ENCODE data around the gene CASTOR1.

CASTOR1 gene

GRCh38 chr22:30244641-30245040 lies 44.7 kb downstream of the CASTOR1 start:
- DNase-seq (ENCODE audit: low spot score) = no peak

- no peak for DNase-seq (ENCODE audit: low spot score)
Observed at GRCh38 chr22:30244066-30244465, 45.2 kb downstream of the CASTOR1 start.

GRCh38 chr22:30243661-30244060 lies 45.6 kb downstream of the CASTOR1 start:
- DNase-seq (ENCODE audit: low spot score) = no peak

- no peak for DNase-seq (ENCODE audit: low spot score)
Observed at GRCh38 chr22:30241576-30242371, 47.5 kb downstream of the CASTOR1 start.

GRCh38 chr22:30240541-30241417 lies 48.5 kb downstream of the CASTOR1 start:
- no peak for DNase-seq (ENCODE audit: low spot score)

GRCh38 chr22:30239488-30240405 lies 49.6 kb downstream of the CASTOR1 start:
- DNase-seq (ENCODE audit: low spot score) = no peak

DNA sequence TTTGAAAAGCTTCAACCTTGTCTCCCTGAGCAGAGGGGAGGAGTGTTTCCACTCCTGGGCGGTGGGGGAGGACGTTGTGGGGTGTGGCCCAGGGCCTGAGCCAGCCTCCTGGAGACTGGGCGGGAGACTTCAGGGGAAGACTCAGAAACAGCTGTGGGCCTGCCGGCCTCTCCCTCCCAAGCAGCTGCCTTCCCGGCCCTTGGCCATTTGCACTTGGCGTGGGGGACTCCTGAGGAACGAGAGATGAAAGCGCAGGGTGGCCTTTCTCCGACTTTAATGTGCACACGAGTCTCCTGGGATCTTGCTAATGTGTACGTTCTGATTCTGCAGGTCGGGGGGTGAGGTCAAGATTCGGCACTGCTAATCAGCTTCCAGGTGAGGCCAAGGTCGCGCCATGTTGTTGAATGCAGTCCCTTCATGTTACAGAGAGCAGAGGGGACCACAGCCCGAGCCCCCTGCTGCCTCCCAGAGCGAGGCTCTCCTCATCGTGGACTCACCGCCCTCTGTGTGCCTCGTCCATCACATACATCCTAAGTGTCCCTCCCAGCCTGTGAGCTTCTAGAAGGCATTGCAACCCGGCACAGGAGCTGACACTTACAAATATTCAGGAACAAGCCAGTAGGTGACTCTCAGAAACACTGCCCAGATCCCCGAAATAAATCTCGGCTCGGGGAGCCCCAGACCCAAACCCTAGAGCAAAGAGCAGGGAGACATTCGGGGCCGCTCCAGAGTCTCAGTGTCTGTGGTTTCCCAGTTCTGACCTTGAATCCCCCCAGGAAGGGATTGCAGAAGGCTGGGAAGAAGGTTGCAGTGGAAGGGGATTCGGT lies 50.4 kb downstream of the CASTOR1 start:
- DNase-seq (ENCODE audit: low spot score) = no peak

DNA sequence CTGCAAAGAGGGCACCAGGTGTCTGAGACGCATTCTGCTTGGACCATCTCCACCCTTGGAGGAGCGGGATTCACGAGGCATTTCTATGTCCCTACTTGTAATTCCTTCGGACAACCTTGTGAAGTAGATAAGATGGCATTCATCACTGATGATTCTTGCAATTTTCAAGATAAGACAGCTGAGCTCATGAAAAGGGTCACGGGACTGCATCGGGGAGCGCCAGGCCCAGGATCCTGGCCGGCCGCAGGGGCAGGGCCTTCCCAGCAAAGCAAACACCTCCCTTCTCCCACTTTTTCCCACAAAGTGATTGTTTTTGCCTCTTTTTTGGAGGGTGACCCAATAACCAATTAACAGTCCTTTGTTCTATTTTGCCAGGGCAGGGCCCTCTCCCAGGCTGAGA lies 51.2 kb downstream of the CASTOR1 start:
- no peak for DNase-seq (ENCODE audit: low spot score)

GRCh38 chr22:30236875-30237274 lies 52.4 kb downstream of the CASTOR1 start:
- no peak for DNase-seq (ENCODE audit: low spot score)

DNA sequence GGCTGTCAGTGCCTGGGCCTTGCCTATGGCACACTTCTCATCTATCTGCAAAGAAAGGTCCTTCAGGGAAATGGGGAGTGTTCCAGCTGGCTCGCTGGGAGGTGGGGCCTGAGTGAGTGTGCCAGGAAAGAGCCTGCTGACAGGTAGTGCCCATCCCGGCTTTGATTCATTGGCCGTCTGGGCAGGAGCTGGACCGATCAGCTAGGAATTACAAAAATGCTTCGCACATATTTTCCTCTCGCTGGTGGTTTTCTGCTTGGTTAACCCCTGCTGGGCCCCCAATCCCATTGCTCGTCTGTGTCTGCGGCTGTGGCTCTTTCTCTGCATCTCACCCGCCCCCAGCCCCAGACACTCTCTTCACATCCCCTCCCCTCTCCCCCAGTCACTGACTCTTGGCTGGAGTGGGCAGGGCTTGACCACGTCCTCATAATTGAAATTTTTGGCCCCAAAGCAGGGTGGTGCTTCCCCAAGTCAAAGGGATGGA lies 53.6 kb downstream of the CASTOR1 start:
- DNase-seq (ENCODE audit: low spot score) = peak; percentile 57

All from LoVo (cell line).